Body of pancreas (tissue), 4 donors: ENCODE results near the gene MARCKS. TPM values are rescaled to one million over a fixed set of nuclear protein-coding genes. Genes with fewer than 3 reads are reported as not detected.

ENCODE experiments used
- ATAC-seq: fragments of 150-250 bp; one replicate; pipeline ENCODE4 v1.9.1; 2016
- DNase-seq, 4 donors: peaks; one replicate each; pipeline ENCODE4 v3.0.0-alpha.2; 2019
- H3K27ac ChIP-seq, 4 donors: fragments of 200-600 bp; sonication (generic); 1 replicate in 3 of 4; 2 replicates in 1 of 4; pipeline versions ENCODE4 v1.5.1 to v1.6.1; 2016 to 2019; ENCODE audit warnings: mild to moderate bottlenecking in 1 of 4, mixed read lengths in 1 of 4, moderate library complexity in 1 of 4
- H3K27me3 ChIP-seq, 2 donors: fragments of 200-600 bp; sonication (generic); one replicate each; pipeline ENCODE4 v1.6.0; 2016; ENCODE audit warnings: mild to moderate bottlenecking in 1 of 2
- H3K36me3 ChIP-seq, 2 donors: fragments of 200-600 bp; sonication (generic); replicated peaks in 1 of 2; 2 replicates each; pipeline ENCODE4 v1.5.1; 2016; ENCODE audit warnings: low read depth in 2 of 2; ENCODE audit not compliant: insufficient read depth in 1 of 2
- H3K4me1 ChIP-seq: fragments of 200-600 bp; sonication (generic); one replicate; pipeline ENCODE4 v1.6.0; 2016
- H3K4me3 ChIP-seq, 2 donors: fragments of 200-600 bp; sonication (generic); 1 replicate in 1 of 2; 2 replicates in 1 of 2; pipeline ENCODE4 v1.5.1; 2016 to 2019
- H3K9me3 ChIP-seq, 3 donors: fragments of 200-600 bp; sonication (generic); 1 replicate in 2 of 3; 2 replicates in 1 of 3; pipeline ENCODE4 v1.5.1; 2016
- POLR2A ChIP-seq, 3 donors: fragments of 450-650 bp; IDR thresholded peaks; one replicate each; pipeline ENCODE4 v1.6.1; 2016; ENCODE audit warnings: antibody characterized with exemption in 3 of 3, mild to moderate bottlenecking in 2 of 3
- WGBS, 2 donors: methylation state at CpG; one replicate each; pipeline ENCODE4 v1.1.5; 2017; 5-methylcytosine and 5-hydroxymethylcytosine counted together
- intact Hi-C: fragments of 100-400 bp; cut with DNase I; formaldehyde crosslinking; loops from one replicate; pipeline ENCODE4 v1.15.1; 2023
- total RNA-seq, 2 donors: library from RNA; depleted of rRNA; stranded (reverse); fragments of >200 nt; gene quantifications; one replicate each; pipeline ENCODE4 v1.1.0, GENCODE V29; 2016
- TF ChIP-seq, protein P1 (sequence below), 7 experiments: fragments of 450-650 bp in 4 of 7; fragments of 200-600 bp in 3 of 7; sonication (generic) in 3 of 7; IDR thresholded peaks; one replicate each; pipeline ENCODE4 v1.5.1; 2016 to 2019; ENCODE audit warnings: antibody characterized with exemption in 7 of 7

The MARCKS gene
- total RNA-seq, 2 donors from 2014 or later = 68.5 to 109 TPM

DNA sequence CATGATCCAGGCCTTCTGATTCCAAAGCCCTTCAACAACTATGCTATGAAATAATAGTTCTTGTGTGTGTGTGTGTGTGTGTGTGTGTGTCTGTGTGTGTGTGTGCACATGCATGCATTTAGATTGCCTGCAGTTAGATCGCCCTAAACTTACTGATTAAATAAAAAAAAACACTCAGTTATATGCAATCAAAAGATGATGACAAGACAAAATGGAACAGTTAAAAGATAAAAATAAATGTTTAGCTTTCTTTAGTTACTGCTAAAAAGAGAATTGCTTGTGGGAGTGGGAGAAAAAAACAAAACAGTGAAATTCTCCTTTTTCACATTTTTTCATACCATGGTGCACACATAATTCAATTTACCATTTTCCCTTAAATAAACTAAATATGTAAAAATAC is 29.4 kb downstream of the MARCKS start:
- DNase-seq = no peak
- no peaks in the 10 kb centered on the region for H3K4me1 ChIP-seq
- 69 to 85% methylated on average over 1 of the region's 1 CpG for WGBS, 2 donors
- H3K27me3 ChIP-seq = no peaks in the 10 kb centered on the region
- intact Hi-C loops = loop anchor here (10.0 kb wide), 1 partner anchor 582 kb away; no protein-coding TSS in a partner anchor
- H3K36me3 ChIP-seq = no peaks in the 10 kb centered on the region
- H3K9me3 ChIP-seq = no peaks in the 10 kb centered on the region
- no peak for TF ChIP-seq POLR2A (IDR thresholded peaks at IDR 0.05)
- TF ChIP-seq, protein P1, sequence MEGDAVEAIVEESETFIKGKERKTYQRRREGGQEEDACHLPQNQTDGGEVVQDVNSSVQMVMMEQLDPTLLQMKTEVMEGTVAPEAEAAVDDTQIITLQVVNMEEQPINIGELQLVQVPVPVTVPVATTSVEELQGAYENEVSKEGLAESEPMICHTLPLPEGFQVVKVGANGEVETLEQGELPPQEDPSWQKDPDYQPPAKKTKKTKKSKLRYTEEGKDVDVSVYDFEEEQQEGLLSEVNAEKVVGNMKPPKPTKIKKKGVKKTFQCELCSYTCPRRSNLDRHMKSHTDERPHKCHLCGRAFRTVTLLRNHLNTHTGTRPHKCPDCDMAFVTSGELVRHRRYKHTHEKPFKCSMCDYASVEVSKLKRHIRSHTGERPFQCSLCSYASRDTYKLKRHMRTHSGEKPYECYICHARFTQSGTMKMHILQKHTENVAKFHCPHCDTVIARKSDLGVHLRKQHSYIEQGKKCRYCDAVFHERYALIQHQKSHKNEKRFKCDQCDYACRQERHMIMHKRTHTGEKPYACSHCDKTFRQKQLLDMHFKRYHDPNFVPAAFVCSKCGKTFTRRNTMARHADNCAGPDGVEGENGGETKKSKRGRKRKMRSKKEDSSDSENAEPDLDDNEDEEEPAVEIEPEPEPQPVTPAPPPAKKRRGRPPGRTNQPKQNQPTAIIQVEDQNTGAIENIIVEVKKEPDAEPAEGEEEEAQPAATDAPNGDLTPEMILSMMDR (IDR thresholded peaks at IDR 0.05) = no peak
- no peak overlapping the region for H3K27ac ChIP-seq
- no peak overlapping the region for H3K4me3 ChIP-seq
- no peak for ATAC-seq

GRCh38 chr6:113888493-113888892 is 31.3 kb downstream of the MARCKS start:
- Histone ChIP-seq H3K9me3 (no peaks in the 10 kb centered on the region), H3K27ac (no peak overlapping the region), H3K36me3 (no peaks in the 10 kb centered on the region), H3K27me3 (no peaks in the 10 kb centered on the region), H3K4me1 (no peaks in the 10 kb centered on the region), H3K4me3 (no peak overlapping the region)
- ATAC-seq = no peak
- intact Hi-C loops = loop anchor here (10.0 kb wide), 1 partner anchor 584 kb away; no protein-coding TSS in a partner anchor
- no peak for DNase-seq
- TF ChIP-seq, protein P1 (IDR thresholded peaks at IDR 0.05) = no peak
- TF ChIP-seq POLR2A (IDR thresholded peaks at IDR 0.05) = no peak

- ATAC-seq (no peak), DNase-seq (no peak)
- 74 to 81% methylated on average over 3 of the region's 3 CpGs for WGBS, 2 donors
- Histone ChIP-seq H3K36me3 (no peaks in the 10 kb centered on the region), H3K4me3 (no peak overlapping the region), H3K4me1 (no peaks in the 10 kb centered on the region), H3K27me3 (no peaks in the 10 kb centered on the region), H3K27ac (no peak overlapping the region), H3K9me3 (no peaks in the 10 kb centered on the region)
- no peak for TF ChIP-seq POLR2A (IDR thresholded peaks at IDR 0.05)
- TF ChIP-seq, protein P1 (IDR thresholded peaks at IDR 0.05) = no peak
- intact Hi-C loops = loop anchor here (10.0 kb wide), 1 partner anchor 584 kb away; no protein-coding TSS in a partner anchor
Measured at GRCh38 chr6:113888956-113889630, 31.9 kb downstream of the MARCKS start.

GRCh38 chr6:113893451-113893850 is 36.3 kb downstream of the MARCKS start:
- no peak for TF ChIP-seq POLR2A (IDR thresholded peaks at IDR 0.05)
- TF ChIP-seq, protein P1 (IDR thresholded peaks at IDR 0.05) = no peak
- intact Hi-C loops = no loop called here
- ATAC-seq = no peak
- no peaks in the 10 kb centered on the region for H3K27me3 ChIP-seq
- H3K9me3 ChIP-seq = no peaks in the 10 kb centered on the region
- H3K4me1 ChIP-seq = no peaks in the 10 kb centered on the region
- no peak overlapping the region for H3K4me3 ChIP-seq
- no peak overlapping the region for H3K27ac ChIP-seq
- DNase-seq = no peak
- H3K36me3 ChIP-seq = no peaks in the 10 kb centered on the region

DNA sequence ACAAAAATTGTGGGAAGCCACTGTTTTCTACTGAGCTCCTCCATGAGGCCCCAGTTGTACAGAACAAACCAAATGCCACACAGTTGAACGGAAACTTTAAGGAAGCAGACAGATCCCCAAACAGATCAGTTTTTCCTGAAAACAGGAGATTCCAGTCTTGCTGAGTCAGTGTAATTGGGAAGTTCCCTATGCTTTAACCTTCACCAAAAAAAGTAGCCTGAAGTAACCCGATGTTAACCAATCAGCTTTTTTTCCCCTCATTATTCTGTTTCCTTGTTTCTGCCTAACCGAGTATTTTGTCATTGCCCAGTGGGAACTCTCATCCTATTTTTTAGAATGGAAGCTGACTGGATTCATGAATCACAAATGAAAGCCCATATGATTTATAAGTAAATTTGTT is 36.7 kb downstream of the MARCKS start:
- intact Hi-C loops = no loop called here
- WGBS, 2 donors = 71 to 92% methylated on average over 3 of the region's 3 CpGs
- no peak overlapping the region for H3K27ac ChIP-seq

More for the DNA sequence above, 36.7 kb downstream of the MARCKS start:
- DNase-seq (no peak), ATAC-seq (no peak)
- H3K4me1 ChIP-seq = no peaks in the 10 kb centered on the region
- H3K4me3 ChIP-seq = no peak overlapping the region
- no peaks in the 10 kb centered on the region for H3K9me3 ChIP-seq
- H3K36me3 ChIP-seq = no peaks in the 10 kb centered on the region
- H3K27me3 ChIP-seq = no peaks in the 10 kb centered on the region
- TF ChIP-seq, protein P1 (IDR thresholded peaks at IDR 0.05) = no peak
- TF ChIP-seq POLR2A (IDR thresholded peaks at IDR 0.05) = no peak
